Immature natural killer cell (primary cell): ENCODE measurements around the gene PLA2G6. TPM values are rescaled to one million over a fixed set of nuclear protein-coding genes. Genes with fewer than 3 reads are reported as not detected.

Experiments
- DNase-seq, 3 donors: peaks; one replicate each; pipeline ENCODE4 v3.0.0; 2022; ENCODE audit warnings: mixed read lengths in 1 of 3
- H3K27ac Mint-ChIP-seq, 6 donors: one replicate each; pipeline ENCODE4 v1.8.0; 2020; ENCODE audit warnings: mixed read lengths in 6 of 6, mild to moderate bottlenecking in 5 of 6, inconsistent platforms in 4 of 6, moderate library complexity in 3 of 6
- H3K27me3 Mint-ChIP-seq, 3 donors: one replicate each; pipeline ENCODE4 v1.8.0; 2020 to 2021; ENCODE audit warnings: low read depth in 3 of 3, mild to moderate bottlenecking in 3 of 3, mixed read lengths in 3 of 3, moderate library complexity in 3 of 3, inconsistent platforms in 1 of 3
- H3K36me3 Mint-ChIP-seq, 3 donors: one replicate each; pipeline ENCODE4 v1.8.0; 2020; ENCODE audit warnings: mixed read lengths in 3 of 3, inconsistent platforms in 2 of 3, mild to moderate bottlenecking in 2 of 3
- H3K4me1 Mint-ChIP-seq, 2 donors: one replicate each; pipeline ENCODE4 v1.8.0; 2020; ENCODE audit warnings: inconsistent platforms in 2 of 2, mild to moderate bottlenecking in 2 of 2, mixed read lengths in 2 of 2, moderate library complexity in 1 of 2
- H3K4me3 Mint-ChIP-seq, 5 donors: one replicate each; pipeline ENCODE4 v1.8.0; 2020; ENCODE audit warnings: mild to moderate bottlenecking in 5 of 5, mixed read lengths in 5 of 5, inconsistent platforms in 3 of 5, moderate library complexity in 3 of 5
- H3K9me3 Mint-ChIP-seq, 6 donors: one replicate each; pipeline ENCODE4 v1.8.0; 2020; ENCODE audit warnings: mild to moderate bottlenecking in 6 of 6, mixed read lengths in 6 of 6, inconsistent platforms in 4 of 6, moderate library complexity in 3 of 6
- polyA plus RNA-seq, 3 donors: library from polyadenylated mRNA; unstranded; fragments of 300-500 nt; fragmentation: Illumina TruSeq; gene quantifications; one replicate each; pipeline ENCODE4 v1.2.3, GENCODE V29; 2021

The PLA2G6 gene
- polyA plus RNA-seq, 3 donors from 2014 or later, result 3.3 to 11.4 (median 4.2) TPM

- H3K4me1 Mint-ChIP-seq, result peaks cover 79 to 83% of the 10 kb centered on the region in 2 donors
- peaks cover 0 to 8% (median 3%) of the 10 kb centered on the region in 3 donors for H3K36me3 Mint-ChIP-seq
- H3K27ac Mint-ChIP-seq, result peak overlapping the region; percentile 90 to 99 (median 98)
- H3K9me3 Mint-ChIP-seq, result peaks cover 0 to 2% (median 0%) of the 10 kb centered on the region in 6 donors
- peak; percentile 66 to 71 (median 71) for DNase-seq
- H3K4me3 Mint-ChIP-seq, result peak overlapping the region; percentile 71 to 83 (median 77)
- H3K27me3 Mint-ChIP-seq, result peaks cover 17 to 22% (median 21%) of the 10 kb centered on the region in 3 donors
Observed at GRCh38 chr22:38176170-38176741, 5.4 kb downstream of the PLA2G6 start.

GRCh38 chr22:38175206-38176118 is 6.2 kb downstream of the PLA2G6 start:
- H3K9me3 Mint-ChIP-seq, result peaks cover 0 to 2% (median 0%) of the 10 kb centered on the region in 6 donors
- peak overlapping the region; percentile 90 to 99 (median 98) for H3K27ac Mint-ChIP-seq
- H3K27me3 Mint-ChIP-seq, result peaks cover 17 to 22% (median 20%) of the 10 kb centered on the region in 3 donors
- peaks cover 73 to 75% of the 10 kb centered on the region in 2 donors for H3K4me1 Mint-ChIP-seq
- peaks cover 0 to 10% (median 3%) of the 10 kb centered on the region in 3 donors for H3K36me3 Mint-ChIP-seq
- peak overlapping the region in 3 of 5 donors; percentile 76 to 79 (median 77) for H3K4me3 Mint-ChIP-seq
- no peak for DNase-seq

DNA sequence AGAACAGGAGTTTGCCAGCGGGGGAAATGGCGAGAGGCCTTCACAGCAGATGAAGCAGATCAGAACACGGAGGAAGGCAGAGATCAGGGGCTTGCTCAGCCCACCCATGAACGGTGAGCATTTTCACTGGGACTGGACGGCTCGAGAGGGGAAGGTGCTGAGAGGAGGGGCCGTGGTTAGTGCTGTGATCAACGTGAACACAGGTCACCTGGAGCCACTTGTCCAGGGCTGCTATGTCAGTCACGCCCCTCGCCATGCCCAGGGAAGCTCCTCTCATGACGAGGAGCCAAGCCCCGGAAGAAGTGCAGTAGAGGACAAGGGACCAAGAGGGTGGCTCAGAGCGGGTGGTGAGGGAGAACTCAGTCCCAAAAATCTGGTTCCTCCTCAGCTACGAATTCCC is 7.0 kb downstream of the PLA2G6 start:
- peaks cover 0 to 11% (median 3%) of the 10 kb centered on the region in 3 donors for H3K36me3 Mint-ChIP-seq
- peak overlapping the region in 5 of 6 donors; percentile 93 to 99 (median 97) for H3K27ac Mint-ChIP-seq
- peaks cover 65 to 67% of the 10 kb centered on the region in 2 donors for H3K4me1 Mint-ChIP-seq
- H3K9me3 Mint-ChIP-seq, result peaks cover 0 to 2% (median 0%) of the 10 kb centered on the region in 6 donors
- H3K4me3 Mint-ChIP-seq, result peak overlapping the region in 1 of 5 donors; percentile 8
- peaks cover 17 to 22% (median 17%) of the 10 kb centered on the region in 3 donors for H3K27me3 Mint-ChIP-seq
- DNase-seq, result no peak

DNA sequence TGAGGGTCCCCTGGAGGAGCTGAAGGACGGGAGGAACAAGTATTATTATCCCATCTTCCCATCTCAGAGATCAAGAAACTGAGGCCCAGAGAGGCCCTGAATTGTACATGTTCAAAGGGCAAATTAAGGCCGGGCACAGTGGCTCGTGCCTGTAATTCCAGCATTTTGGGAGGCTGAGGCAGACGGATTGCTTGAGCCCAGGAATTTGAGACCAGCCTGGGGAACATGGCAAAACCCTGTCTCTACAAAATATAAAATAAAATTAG is 8.1 kb downstream of the PLA2G6 start:
- Mint-ChIP-seq H3K27ac (peak overlapping the region; percentile 92 to 99 (median 96)), H3K4me3 (peak overlapping the region in 3 of 5 donors; percentile 60 to 73 (median 66)), H3K4me1 (peaks cover 57 to 60% of the 10 kb centered on the region in 2 donors)

DNA sequence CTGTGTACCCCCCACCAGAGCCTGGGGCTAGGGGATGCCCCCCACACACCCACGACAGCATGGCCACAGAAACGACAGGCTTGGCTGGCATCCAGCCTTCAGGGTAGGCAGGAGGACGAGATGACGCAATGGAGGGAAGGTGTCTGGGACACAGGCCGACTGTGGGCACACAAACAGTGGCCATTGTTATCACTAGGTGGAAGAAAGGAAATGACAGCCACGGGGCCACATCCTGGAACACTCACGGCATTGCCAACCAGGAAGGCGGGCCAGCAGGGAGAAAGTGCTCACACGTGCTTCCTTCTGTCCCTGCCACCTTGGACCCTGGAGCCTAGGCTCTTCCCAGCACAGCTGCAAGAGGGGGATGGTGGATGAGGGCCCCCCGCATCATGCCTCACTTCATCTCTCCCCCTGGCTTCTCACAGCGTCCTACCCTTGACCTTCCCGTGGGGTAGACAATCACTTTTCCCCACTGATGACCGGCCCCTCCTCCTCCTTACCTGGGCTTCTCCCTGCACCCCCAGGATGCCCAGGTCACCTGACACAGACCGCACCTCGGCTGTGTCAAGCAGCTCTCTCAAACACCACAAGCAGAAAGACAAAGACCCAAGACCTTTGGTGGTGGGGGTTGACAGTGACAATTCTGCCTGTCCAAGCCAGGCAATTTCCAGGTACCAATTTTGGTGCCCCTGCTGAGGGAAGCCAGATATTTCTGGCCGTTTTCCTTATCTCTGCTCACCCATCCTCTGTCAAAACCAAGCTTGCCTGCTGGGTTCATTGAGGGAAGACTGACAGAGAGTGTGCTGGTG is 8.6 kb downstream of the PLA2G6 start:
- Mint-ChIP-seq H3K27ac (peak overlapping the region; percentile 92 to 99 (median 96)), H3K4me1 (peaks cover 56 to 58% of the 10 kb centered on the region in 2 donors), H3K27me3 (peaks cover 17 to 20% (median 17%) of the 10 kb centered on the region in 3 donors), H3K36me3 (peaks cover 4 to 8% (median 4%) of the 10 kb centered on the region in 3 donors), H3K4me3 (peak overlapping the region; percentile 60 to 74 (median 66)), H3K9me3 (peaks cover 0 to 2% (median 0%) of the 10 kb centered on the region in 6 donors)
- peak; percentile 94 to 95 (median 94) for DNase-seq

More for the DNA sequence above, 8.1 kb downstream of the PLA2G6 start:
- DNase-seq, result no peak
- Mint-ChIP-seq H3K36me3 (peaks cover 3 to 7% (median 3%) of the 10 kb centered on the region in 3 donors), H3K9me3 (peaks cover 0 to 2% (median 0%) of the 10 kb centered on the region in 6 donors), H3K27me3 (peaks cover 17 to 20% (median 17%) of the 10 kb centered on the region in 3 donors)

- H3K27ac Mint-ChIP-seq, result peak overlapping the region; percentile 92 to 99 (median 96)
- peaks cover 7 to 12% (median 8%) of the 10 kb centered on the region in 3 donors for H3K36me3 Mint-ChIP-seq
- H3K4me3 Mint-ChIP-seq, result peak overlapping the region; percentile 60 to 74 (median 66)
- no peak for DNase-seq
- peaks cover 12 to 18% (median 14%) of the 10 kb centered on the region in 3 donors for H3K27me3 Mint-ChIP-seq
- peaks cover 0 to under 1% (median 0%) of the 10 kb centered on the region in 6 donors for H3K9me3 Mint-ChIP-seq
- H3K4me1 Mint-ChIP-seq, result peaks cover 47 to 49% of the 10 kb centered on the region in 2 donors
Observed at GRCh38 chr22:38171927-38172831, 9.5 kb downstream of the PLA2G6 start.

- Mint-ChIP-seq H3K27me3 (peaks cover 5 to 10% (median 9%) of the 10 kb centered on the region in 3 donors), H3K27ac (peak overlapping the region in 5 of 6 donors; percentile 50 to 91 (median 80)), H3K9me3 (no peaks in the 10 kb centered on the region), H3K4me1 (peaks cover 31 to 33% of the 10 kb centered on the region in 2 donors), H3K36me3 (peaks cover 7 to 16% (median 12%) of the 10 kb centered on the region in 3 donors), H3K4me3 (peak overlapping the region in 1 of 5 donors; percentile 48)
- DNase-seq, result no peak
Observed at GRCh38 chr22:38170469-38170868, 11.2 kb downstream of the PLA2G6 start.

- Mint-ChIP-seq H3K36me3 (peaks cover 11 to 20% (median 12%) of the 10 kb centered on the region in 3 donors), H3K27me3 (peaks cover 5 to 10% (median 9%) of the 10 kb centered on the region in 3 donors), H3K9me3 (no peaks in the 10 kb centered on the region), H3K4me1 (peaks cover 32 to 35% of the 10 kb centered on the region in 2 donors), H3K4me3 (no peak overlapping the region), H3K27ac (peak overlapping the region in 2 of 6 donors; percentile 71 to 77)
- no peak for DNase-seq
Observed at GRCh38 chr22:38169116-38169515, 12.5 kb downstream of the PLA2G6 start.

DNA sequence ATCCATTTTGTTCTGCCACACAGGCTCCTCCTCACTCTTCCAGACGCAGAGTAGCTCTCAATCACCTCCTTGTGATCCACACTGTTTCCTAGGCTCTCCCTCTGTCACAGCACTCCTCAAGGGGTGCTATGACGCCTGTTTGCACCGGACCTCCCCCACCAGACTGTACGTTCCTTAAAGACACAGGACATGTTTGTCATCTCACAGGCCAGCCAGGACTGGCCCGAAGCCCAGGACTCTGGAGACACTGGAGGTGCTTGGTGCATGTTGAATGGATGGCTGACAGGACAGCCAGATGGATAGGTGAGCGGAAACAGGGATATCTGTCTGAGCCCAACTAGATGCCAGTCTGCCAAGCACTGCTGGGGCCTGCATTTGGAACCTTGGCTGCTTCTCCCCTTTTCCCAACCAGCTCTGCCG is 13.6 kb downstream of the PLA2G6 start:
- H3K27ac Mint-ChIP-seq, result peak overlapping the region in 2 of 6 donors; percentile 45 to 88
- H3K9me3 Mint-ChIP-seq, result no peaks in the 10 kb centered on the region

DNA sequence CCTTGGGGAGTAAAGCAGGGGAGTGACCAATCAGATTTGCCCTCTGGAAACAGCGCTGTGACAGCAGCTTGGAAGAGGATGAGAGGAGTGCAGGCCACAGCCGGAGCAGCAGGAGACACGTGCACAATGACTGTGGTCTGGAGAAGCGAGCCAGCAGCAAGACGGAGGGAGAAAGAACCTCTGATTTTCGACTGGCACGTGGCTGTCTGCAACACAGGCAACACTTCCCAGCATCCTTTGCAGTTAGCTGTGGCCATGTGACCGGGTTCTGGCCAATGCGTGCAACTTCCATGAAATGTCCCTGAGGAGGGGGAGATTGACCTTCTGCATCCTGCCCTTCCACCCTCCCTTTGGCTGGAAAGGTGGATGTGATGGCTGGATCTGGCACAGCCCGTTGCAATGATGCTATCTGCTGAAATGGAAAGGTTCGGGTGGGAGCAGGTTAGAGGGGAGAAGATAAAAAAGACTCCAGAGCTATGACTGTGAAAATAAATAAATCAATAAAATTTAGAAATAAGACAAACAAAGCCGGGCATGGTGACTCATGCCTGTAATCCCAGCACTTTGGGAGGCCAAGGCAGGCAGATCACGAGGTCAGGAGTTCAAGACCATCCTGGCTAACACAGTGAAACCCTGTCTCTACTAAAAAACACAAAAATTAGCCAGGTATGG is 15.6 kb downstream of the PLA2G6 start:
- H3K27me3 Mint-ChIP-seq, result peaks cover 0 to 3% (median 0%) of the 10 kb centered on the region in 3 donors
- H3K9me3 Mint-ChIP-seq, result no peaks in the 10 kb centered on the region
- H3K36me3 Mint-ChIP-seq, result peaks cover 8 to 26% (median 24%) of the 10 kb centered on the region in 3 donors
- H3K4me1 Mint-ChIP-seq, result peaks cover 20 to 27% of the 10 kb centered on the region in 2 donors
- DNase-seq, result no peak
- H3K4me3 Mint-ChIP-seq, result no peak overlapping the region
- H3K27ac Mint-ChIP-seq, result peak overlapping the region in 4 of 6 donors; percentile 20 to 76 (median 34)

More for the DNA sequence above, 13.6 kb downstream of the PLA2G6 start:
- H3K4me1 Mint-ChIP-seq, result peaks cover 26 to 30% of the 10 kb centered on the region in 2 donors
- peaks cover 4 to 7% (median 6%) of the 10 kb centered on the region in 3 donors for H3K27me3 Mint-ChIP-seq
- DNase-seq, result no peak
- peaks cover 11 to 20% (median 14%) of the 10 kb centered on the region in 3 donors for H3K36me3 Mint-ChIP-seq
- H3K4me3 Mint-ChIP-seq, result peak overlapping the region in 1 of 5 donors; percentile 3

- Mint-ChIP-seq H3K27me3 (peaks cover 0 to 3% (median 0%) of the 10 kb centered on the region in 3 donors), H3K27ac (peak overlapping the region in 4 of 6 donors; percentile 49 to 76 (median 56)), H3K4me1 (peaks cover 24 to 31% of the 10 kb centered on the region in 2 donors), H3K36me3 (peaks cover 11 to 27% (median 24%) of the 10 kb centered on the region in 3 donors), H3K9me3 (no peaks in the 10 kb centered on the region), H3K4me3 (peak overlapping the region in 1 of 5 donors; percentile 44)
- no peak for DNase-seq
Observed at GRCh38 chr22:38164551-38164918, 17.1 kb downstream of the PLA2G6 start.
